ENCODE results near the gene CTNNA2.

Gene CTNNA2

GRCh38 chr2:80151651-80152050 is 638.8 kb downstream of the CTNNA2 start:
- Histone ChIP-seq H3K4me1 (ENCODE audit: low read length) (no peaks in the 10 kb centered on the region), H3K4me3 (ENCODE audit: low read length) (no peak overlapping the region), H4K20me1 (ENCODE audit: insufficient read depth, low read length) (no peaks in the 10 kb centered on the region), H3K27me3 (ENCODE audit: low read depth, low read length) (no peaks in the 10 kb centered on the region), H3K4me2 (ENCODE audit: low read length) (no peak overlapping the region), H3K27ac (ENCODE audit: low read length) (no peak overlapping the region), H3K9ac (ENCODE audit: low read length) (no peak overlapping the region), H3K79me2 (ENCODE audit: low read length) (no peaks in the 10 kb centered on the region), H3K36me3 (replicated peaks; ENCODE audit: low read depth, low read length) (no peaks in the 10 kb centered on the region), H3K9me3 (ENCODE audit: insufficient read depth, low read length) (no peaks in the 10 kb centered on the region), H2AFZ (ENCODE audit: low read depth, low read length) (no peak overlapping the region)
- TF ChIP-seq EZH2phosphoT487 (IDR thresholded peaks at IDR 0.05; ENCODE audit: low read depth): no peak
- no peak for TF ChIP-seq CTCF (IDR thresholded peaks at IDR 0.05; ENCODE audit: low read depth, low read length)

- no peak overlapping the region for H3K4me2 ChIP-seq (ENCODE audit: low read length)
- no peaks in the 10 kb centered on the region for H3K79me2 ChIP-seq (ENCODE audit: low read length)
- H3K9ac ChIP-seq (ENCODE audit: low read length): no peak overlapping the region
- no peaks in the 10 kb centered on the region for H3K36me3 ChIP-seq (replicated peaks; ENCODE audit: low read depth, low read length)
- no peaks in the 10 kb centered on the region for H3K27me3 ChIP-seq (ENCODE audit: low read depth, low read length)
- TF ChIP-seq EZH2phosphoT487 (IDR thresholded peaks at IDR 0.05; ENCODE audit: low read depth) (no peak), CTCF (IDR thresholded peaks at IDR 0.05; ENCODE audit: low read depth, low read length) (no peak)
- no peaks in the 10 kb centered on the region for H3K9me3 ChIP-seq (ENCODE audit: insufficient read depth, low read length)
- H3K4me1 ChIP-seq (ENCODE audit: low read length): no peaks in the 10 kb centered on the region
- H3K27ac ChIP-seq (ENCODE audit: low read length): no peak overlapping the region
- H2AFZ ChIP-seq (ENCODE audit: low read depth, low read length): no peak overlapping the region
- no peaks in the 10 kb centered on the region for H4K20me1 ChIP-seq (ENCODE audit: insufficient read depth, low read length)
- no peak overlapping the region for H3K4me3 ChIP-seq (ENCODE audit: low read length)
Observed at GRCh38 chr2:80153151-80153550, 640.3 kb downstream of the CTNNA2 start.

DNA sequence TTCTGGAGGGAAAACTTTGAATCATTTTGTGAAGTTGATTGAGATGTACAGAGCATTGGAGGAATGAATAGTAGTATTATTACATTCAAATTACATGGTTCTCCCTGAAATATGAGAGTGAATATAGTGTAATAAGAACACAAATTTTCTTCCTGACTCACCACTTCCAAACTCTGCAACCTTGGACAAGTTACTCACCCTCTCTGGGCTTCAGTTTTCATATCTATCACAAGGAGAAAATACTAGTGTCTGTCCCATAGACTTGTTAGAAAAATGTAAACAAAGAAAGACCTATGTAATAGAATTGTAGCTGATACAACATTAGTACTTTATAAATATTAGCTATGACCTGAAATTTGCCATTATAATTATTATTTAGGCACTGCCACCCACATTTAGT is 640.9 kb downstream of the CTNNA2 start:
- Histone ChIP-seq H4K20me1 (ENCODE audit: insufficient read depth, low read length) (no peaks in the 10 kb centered on the region), H3K36me3 (replicated peaks; ENCODE audit: low read depth, low read length) (no peaks in the 10 kb centered on the region), H3K27me3 (ENCODE audit: low read depth, low read length) (no peaks in the 10 kb centered on the region), H3K4me3 (ENCODE audit: low read length) (no peak overlapping the region), H3K4me2 (ENCODE audit: low read length) (no peak overlapping the region), H3K9me3 (ENCODE audit: insufficient read depth, low read length) (no peaks in the 10 kb centered on the region), H3K79me2 (ENCODE audit: low read length) (no peaks in the 10 kb centered on the region), H2AFZ (ENCODE audit: low read depth, low read length) (no peak overlapping the region), H3K4me1 (ENCODE audit: low read length) (no peaks in the 10 kb centered on the region), H3K27ac (ENCODE audit: low read length) (no peak overlapping the region), H3K9ac (ENCODE audit: low read length) (no peak overlapping the region)
- TF ChIP-seq CTCF (IDR thresholded peaks at IDR 0.05; ENCODE audit: low read depth, low read length): no peak
- no peak for TF ChIP-seq EZH2phosphoT487 (IDR thresholded peaks at IDR 0.05; ENCODE audit: low read depth)

DNA sequence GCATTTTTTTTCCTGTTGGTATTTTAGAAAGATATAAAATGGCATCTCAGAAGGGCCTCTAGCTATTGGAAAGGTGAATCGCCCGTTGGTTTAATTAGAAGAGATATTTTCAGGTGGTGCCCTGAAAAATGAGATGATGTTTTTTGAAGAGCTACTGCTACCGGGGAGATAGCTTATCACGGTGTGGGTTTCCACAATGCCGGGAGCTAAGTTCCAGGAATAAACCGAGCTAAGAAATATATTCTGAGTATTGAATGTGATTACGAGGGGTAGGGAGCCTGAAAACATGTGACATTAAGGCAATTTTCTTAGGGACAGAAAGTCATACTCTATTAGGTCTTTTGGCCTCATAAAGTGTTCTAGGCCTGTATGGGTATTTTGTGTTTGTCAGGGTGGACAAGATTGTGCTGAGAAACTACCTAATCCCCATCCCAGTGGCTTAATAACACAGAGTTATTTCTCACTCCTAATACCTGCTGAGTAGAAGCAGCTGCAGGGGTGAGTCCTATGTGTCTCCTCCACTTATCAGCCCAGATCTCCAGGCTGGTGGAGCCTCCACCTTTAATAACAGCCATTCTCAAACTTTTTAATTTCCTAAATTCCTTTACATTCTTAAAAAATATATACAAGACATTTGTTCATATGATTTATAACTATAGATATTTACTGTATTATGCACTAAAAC is 641.5 kb downstream of the CTNNA2 start:
- Histone ChIP-seq H3K27ac (ENCODE audit: low read length) (no peak overlapping the region), H3K9ac (ENCODE audit: low read length) (no peak overlapping the region), H3K4me3 (ENCODE audit: low read length) (no peak overlapping the region), H3K36me3 (replicated peaks; ENCODE audit: low read depth, low read length) (no peaks in the 10 kb centered on the region), H4K20me1 (ENCODE audit: insufficient read depth, low read length) (no peaks in the 10 kb centered on the region), H3K4me2 (ENCODE audit: low read length) (no peak overlapping the region), H3K79me2 (ENCODE audit: low read length) (no peaks in the 10 kb centered on the region), H3K9me3 (ENCODE audit: insufficient read depth, low read length) (no peaks in the 10 kb centered on the region), H3K27me3 (ENCODE audit: low read depth, low read length) (no peaks in the 10 kb centered on the region), H3K4me1 (ENCODE audit: low read length) (no peaks in the 10 kb centered on the region), H2AFZ (ENCODE audit: low read depth, low read length) (no peak overlapping the region)
- TF ChIP-seq CTCF (IDR thresholded peaks at IDR 0.05; ENCODE audit: low read depth, low read length) (no peak), EZH2phosphoT487 (IDR thresholded peaks at IDR 0.05; ENCODE audit: low read depth) (no peak)

Data from OCI-LY3 (cell line).